Measurements from ENCODE around the gene RWDD1. TPM values are rescaled to one million over a fixed set of nuclear protein-coding genes. Genes with fewer than 3 reads are reported as not detected.

Gene RWDD1
- total RNA-seq, 2 experiments from 2014 or later: 44.3 to 46.0 TPM

DNA sequence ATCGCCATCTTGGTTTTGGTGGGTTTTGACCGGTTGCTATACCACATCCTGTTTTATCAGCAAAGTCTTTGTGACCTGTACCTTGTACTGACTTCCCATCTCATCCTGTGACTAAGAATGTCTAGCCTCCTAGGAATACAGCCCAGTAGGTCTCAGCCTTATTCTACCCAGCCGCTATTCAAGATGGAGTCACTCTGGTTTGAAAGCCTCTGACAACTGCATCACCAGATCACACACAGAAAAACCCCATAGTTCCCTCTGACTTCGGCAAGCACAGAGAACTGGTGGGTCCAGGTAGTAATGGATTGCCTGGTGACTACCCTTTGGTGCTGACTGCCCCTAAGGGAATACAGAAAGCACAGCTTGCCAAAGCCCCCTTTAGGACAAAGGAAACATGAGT lies 34.6 kb downstream of the RWDD1 start:
- Mint-ChIP-seq H3K36me3 (ENCODE audit: low read depth) (peaks cover 30% of the 10 kb centered on the region), H3K9me3 (peaks cover 10% of the 10 kb centered on the region), H3K27ac (no peak overlapping the region), H3K4me1 (ENCODE audit: low read depth) (no peaks in the 10 kb centered on the region), H3K27me3 (no peaks in the 10 kb centered on the region), H3K4me3 (no peak overlapping the region)
- TF ChIP-seq, protein P1, sequence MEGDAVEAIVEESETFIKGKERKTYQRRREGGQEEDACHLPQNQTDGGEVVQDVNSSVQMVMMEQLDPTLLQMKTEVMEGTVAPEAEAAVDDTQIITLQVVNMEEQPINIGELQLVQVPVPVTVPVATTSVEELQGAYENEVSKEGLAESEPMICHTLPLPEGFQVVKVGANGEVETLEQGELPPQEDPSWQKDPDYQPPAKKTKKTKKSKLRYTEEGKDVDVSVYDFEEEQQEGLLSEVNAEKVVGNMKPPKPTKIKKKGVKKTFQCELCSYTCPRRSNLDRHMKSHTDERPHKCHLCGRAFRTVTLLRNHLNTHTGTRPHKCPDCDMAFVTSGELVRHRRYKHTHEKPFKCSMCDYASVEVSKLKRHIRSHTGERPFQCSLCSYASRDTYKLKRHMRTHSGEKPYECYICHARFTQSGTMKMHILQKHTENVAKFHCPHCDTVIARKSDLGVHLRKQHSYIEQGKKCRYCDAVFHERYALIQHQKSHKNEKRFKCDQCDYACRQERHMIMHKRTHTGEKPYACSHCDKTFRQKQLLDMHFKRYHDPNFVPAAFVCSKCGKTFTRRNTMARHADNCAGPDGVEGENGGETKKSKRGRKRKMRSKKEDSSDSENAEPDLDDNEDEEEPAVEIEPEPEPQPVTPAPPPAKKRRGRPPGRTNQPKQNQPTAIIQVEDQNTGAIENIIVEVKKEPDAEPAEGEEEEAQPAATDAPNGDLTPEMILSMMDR (IDR thresholded peaks at IDR 0.05): no peak
- ATAC-seq (no peak), DNase-seq (no peak)
- CTCF ChIA-PET: no interaction called here
- POLR2A ChIA-PET: no interaction called here
- intact Hi-C loops (cut with micrococcal nuclease): no loop called here

DNA sequence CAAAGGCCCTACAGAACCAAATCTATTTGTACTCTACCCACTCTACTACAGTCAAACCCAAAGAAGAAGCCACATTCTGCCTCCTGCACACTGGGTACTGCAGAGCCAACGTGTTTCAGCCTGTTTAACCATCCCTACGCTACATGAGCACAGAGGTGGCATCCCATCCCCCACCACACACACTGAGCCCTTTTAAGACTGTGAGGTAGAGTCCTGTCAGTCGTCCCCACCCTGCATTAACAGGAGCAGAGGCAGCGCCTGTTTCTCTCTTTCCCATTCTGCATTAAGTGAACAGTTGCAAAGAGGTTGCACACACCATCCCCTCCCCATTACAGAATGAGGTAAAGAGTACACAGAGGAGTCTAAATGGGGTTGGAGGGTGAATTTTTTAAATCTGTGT lies 39.8 kb downstream of the RWDD1 start:
- Mint-ChIP-seq H3K27ac (no peak overlapping the region), H3K27me3 (peaks cover 14% of the 10 kb centered on the region), H3K4me3 (no peak overlapping the region), H3K9me3 (no peaks in the 10 kb centered on the region), H3K36me3 (ENCODE audit: low read depth) (no peaks in the 10 kb centered on the region), H3K4me1 (ENCODE audit: low read depth) (peaks cover 6% of the 10 kb centered on the region)
- DNase-seq (no peak), ATAC-seq (no peak)
- ChIA-PET CTCF (no interaction called here), POLR2A (no interaction called here)
- TF ChIP-seq, protein P1 (IDR thresholded peaks at IDR 0.05): no peak
- intact Hi-C loops (cut with micrococcal nuclease): no loop called here

DNA sequence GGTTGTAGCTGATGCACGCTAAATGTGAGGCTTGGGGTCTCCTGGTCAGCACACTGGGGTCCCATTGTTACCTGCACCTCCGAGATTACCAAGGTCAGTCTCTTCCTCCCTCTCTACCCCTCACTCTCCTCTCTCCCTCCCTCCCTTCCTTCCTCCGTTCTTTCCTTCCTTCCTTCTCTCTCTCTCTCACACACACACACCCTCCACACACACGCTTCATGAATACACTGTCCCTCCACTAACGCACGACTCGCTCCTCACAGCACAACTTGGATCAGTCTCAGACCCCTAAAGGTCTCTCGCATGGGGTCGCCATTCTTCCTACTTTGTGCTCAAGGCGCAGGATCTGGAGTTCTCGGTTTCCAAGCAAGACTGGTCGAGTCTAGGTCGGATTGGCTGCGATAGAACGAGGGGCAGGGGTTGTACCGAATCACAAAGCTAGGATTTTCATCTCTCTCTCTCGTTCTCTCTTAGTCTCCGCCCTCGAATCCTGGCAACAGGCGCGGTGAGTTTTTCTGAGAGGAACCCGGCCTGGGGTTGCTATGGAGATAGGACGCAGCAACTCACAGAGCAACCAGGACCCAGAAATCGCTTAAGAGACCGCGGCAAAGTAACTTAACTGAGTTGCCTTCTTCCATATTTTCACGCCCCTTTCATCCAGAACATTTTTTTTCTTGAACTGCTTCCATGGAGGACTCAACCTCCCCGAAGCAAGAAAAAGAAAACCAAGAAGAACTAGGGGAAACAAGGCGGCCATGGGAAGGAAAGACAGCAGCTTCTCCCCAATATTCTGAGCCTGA lies 44.8 kb downstream of the RWDD1 start, which contains the start of gene RSPH4A:
TSS of gene RSPH4A (plus strand) at position 543 of the 800 bp plus-strand sequence. CDS start at position 688, 145 bp downstream.
- no peaks in the 10 kb centered on the region for H3K9me3 Mint-ChIP-seq
- H3K4me1 Mint-ChIP-seq (ENCODE audit: low read depth): peaks cover 16% of the 10 kb centered on the region
- H3K27ac Mint-ChIP-seq: no peak within 1 kb of the TSS
- peaks cover 13% of the 10 kb centered on the region for H3K27me3 Mint-ChIP-seq
- peak within 1 kb of the TSS; percentile 91 for H3K4me3 Mint-ChIP-seq
- ChIA-PET POLR2A (interaction anchor here (1.5 kb wide), 1 partner anchor 52 kb away, joined by 5 read pairs; the partner anchor contains the start of gene ZUP1), CTCF (interaction anchor here (0.6 to 1.5 kb wide), 4 partner anchors 9 to 98 kb away, joined by 3 to 5 read pairs (median 3); no protein-coding TSS in a partner anchor)
- no peaks in the 10 kb centered on the region for H3K36me3 Mint-ChIP-seq (ENCODE audit: low read depth)
- ATAC-seq: peak; percentile 99
- DNase-seq: peak; percentile 87
- TF ChIP-seq, protein P1 (IDR thresholded peaks at IDR 0.05): no peak
- intact Hi-C loops (cut with micrococcal nuclease): no loop called here

DNA sequence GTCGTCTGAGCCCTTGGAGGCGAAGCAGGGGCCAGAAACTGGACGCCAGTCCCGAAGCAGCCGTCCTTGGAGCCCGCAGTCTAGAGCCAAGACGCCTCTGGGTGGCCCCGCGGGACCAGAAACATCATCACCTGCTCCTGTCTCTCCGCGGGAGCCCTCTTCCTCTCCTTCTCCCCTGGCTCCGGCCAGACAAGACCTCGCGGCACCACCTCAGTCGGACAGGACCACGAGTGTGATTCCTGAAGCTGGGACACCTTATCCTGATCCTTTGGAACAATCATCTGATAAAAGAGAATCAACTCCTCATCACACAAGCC lies 45.4 kb downstream of the RWDD1 start:
- Mint-ChIP-seq H3K27me3 (peaks cover 11% of the 10 kb centered on the region), H3K4me3 (peak overlapping the region; percentile 91), H3K9me3 (no peaks in the 10 kb centered on the region), H3K27ac (no peak overlapping the region), H3K36me3 (ENCODE audit: low read depth) (no peaks in the 10 kb centered on the region), H3K4me1 (ENCODE audit: low read depth) (peaks cover 16% of the 10 kb centered on the region)
- CTCF ChIA-PET: interaction anchor here (0.6 to 1.5 kb wide), 4 partner anchors 8 to 97 kb away, joined by 3 to 5 read pairs (median 3); no protein-coding TSS in a partner anchor
- peak; percentile 25 for ATAC-seq
- intact Hi-C loops (cut with micrococcal nuclease): no loop called here
- POLR2A ChIA-PET: interaction anchor here (0.7 to 1.5 kb wide), 2 partner anchors 45 to 51 kb away, joined by 3 to 5 read pairs; partner anchors contain the start of genes RWDD1 and ZUP1
- TF ChIP-seq, protein P1 (IDR thresholded peaks at IDR 0.05): no peak
- peak; percentile 17 for DNase-seq

Measured in activated CD8-positive, alpha-beta T cell treated with anti-CD3 and anti-CD28 coated beads for 36 hours (primary cell).